Activated CD4-positive, alpha-beta T cell treated with anti-CD3 and anti-CD28 coated beads for 1 hour (primary cell): ENCODE data around the gene LRRC3.
A peak's percentile ranks its signal among the peaks of the same experiment; 100 is the strongest.

ENCODE experiments used
- DNase-seq: peaks from one replicate; pipeline ENCODE4 v3.0.0-alpha.2; 2020

Gene LRRC3

GRCh38 chr21:44440241-44441040 lies 14.9 kb upstream of the LRRC3 start:
- no peak for DNase-seq

- DNase-seq, result no peak
Observed at GRCh38 chr21:44441041-44441400, 14.3 kb upstream of the LRRC3 start.

- DNase-seq, result no peak
Observed at GRCh38 chr21:44441581-44442265, 13.6 kb upstream of the LRRC3 start.

GRCh38 chr21:44442266-44443125 lies 12.8 kb upstream of the LRRC3 start:
- no peak for DNase-seq

GRCh38 chr21:44443291-44443890 lies 11.9 kb upstream of the LRRC3 start:
- no peak for DNase-seq

- no peak for DNase-seq
Observed at GRCh38 chr21:44443891-44444285, 11.4 kb upstream of the LRRC3 start.

- DNase-seq, result no peak
Observed at GRCh38 chr21:44444286-44444931, 10.9 kb upstream of the LRRC3 start.

- no peak for DNase-seq
Observed at GRCh38 chr21:44445145-44445812, 10.0 kb upstream of the LRRC3 start.

- DNase-seq, result peak; percentile 2
Observed at GRCh38 chr21:44448651-44449131, 6.6 kb upstream of the LRRC3 start.

GRCh38 chr21:44449473-44450363 lies 5.6 kb upstream of the LRRC3 start:
- DNase-seq, result peak; percentile 1

GRCh38 chr21:44450402-44450801 lies 4.9 kb upstream of the LRRC3 start:
- DNase-seq, result no peak

GRCh38 chr21:44450999-44451398 lies 4.3 kb upstream of the LRRC3 start:
- no peak for DNase-seq

GRCh38 chr21:44453120-44453519 lies 2.2 kb upstream of the LRRC3 start:
- no peak for DNase-seq

GRCh38 chr21:44454058-44454457 lies 1.3 kb upstream of the LRRC3 start:
- no peak for DNase-seq

- DNase-seq, result no peak
Observed at GRCh38 chr21:44455524-44456213, 359 bp downstream of the LRRC3 start.

GRCh38 chr21:44456214-44456914 lies 1.1 kb downstream of the LRRC3 start:
- DNase-seq, result no peak

- no peak for DNase-seq
Observed at GRCh38 chr21:44456915-44457736, 1.8 kb downstream of the LRRC3 start.

GRCh38 chr21:44458971-44459711 lies 3.8 kb downstream of the LRRC3 start:
- DNase-seq, result no peak
